Measurements from ENCODE around the gene GLI3. TPM values are rescaled to one million over a fixed set of nuclear protein-coding genes. Genes with fewer than 3 reads are reported as not detected.

GLI3 gene
- total and polyA plus RNA-seq, 2 of the 8 experiments (the other 6 are each of a cell fraction or from before 2014, with no cell fraction given) = 8.0 to 31.1 TPM

DNA sequence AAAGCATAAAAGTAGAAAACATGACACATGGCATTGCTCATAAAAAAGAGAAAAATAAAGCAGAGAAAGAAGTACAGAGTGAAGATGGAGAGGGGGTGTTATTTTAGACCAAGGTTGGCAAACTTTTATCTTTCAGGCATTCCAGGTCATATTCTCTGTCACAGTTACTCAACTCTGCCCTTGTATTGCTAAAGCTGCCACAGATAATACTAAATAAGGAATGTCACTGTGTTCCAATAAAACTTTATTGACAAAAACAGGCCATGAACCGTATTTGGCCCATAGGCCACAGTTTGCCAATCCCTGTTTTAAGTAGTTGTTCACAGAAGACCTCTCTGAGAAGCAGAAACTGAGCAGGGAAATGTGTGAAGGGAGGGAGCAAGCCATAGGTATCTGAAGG lies 167.4 kb downstream of the GLI3 start:
- Histone ChIP-seq H3K9me3 (ENCODE audit: insufficient read depth in 2 of 2, low read depth in 1 of 2, low read length in 1 of 2) (no peaks in the 10 kb centered on the region), H2AFZ (ENCODE audit: low read length) (no peak overlapping the region), H2BK12ac (ENCODE audit: low read depth, low read length) (no peak overlapping the region), H2BK15ac (ENCODE audit: low read length) (no peak overlapping the region), H2AK5ac (ENCODE audit: low read depth, low read length) (no peak overlapping the region), H4K91ac (replicated peaks; ENCODE audit: insufficient read length, low read length) (no peak overlapping the region), H3K27ac (ENCODE audit: low read depth, low read length) (no peak overlapping the region), H3K4me1 (replicated peaks in 1 of 4; ENCODE audit: control insufficient read depth in 3 of 4, insufficient read depth in 4 of 4, low read length in 3 of 4) (peaks cover 0 to 18% (median 6%) of the 10 kb centered on the region in 4 experiments; a peak in 6 of 7 replicates), H4K8ac (ENCODE audit: extremely low read depth, insufficient read depth, low read length) (no peak overlapping the region), H3K36me3 (ENCODE audit: control insufficient read depth in 2 of 4, insufficient read depth in 4 of 4, low read length in 3 of 4) (no peaks in the 10 kb centered on the region), H3K23me2 (ENCODE audit: low read depth, low read length) (no peaks in the 10 kb centered on the region), H3K18ac (ENCODE audit: extremely low read depth, low read length) (no peak overlapping the region), H4K20me1 (replicated peaks in 1 of 2; ENCODE audit: control insufficient read depth in 1 of 2, insufficient read depth in 2 of 2, low read length in 2 of 2) (no peaks in the 10 kb centered on the region), H3K9ac (replicated peaks in 1 of 4; ENCODE audit: extremely low read depth in 1 of 4, low read depth in 3 of 4, low read length in 3 of 4) (no peak overlapping the region), H3K23ac (ENCODE audit: insufficient read length) (no peak overlapping the region), H3K56ac (replicated peaks; ENCODE audit: insufficient read length, low read depth, low read length) (no peak overlapping the region), H3K14ac (ENCODE audit: insufficient read length) (no peak overlapping the region), H3K79me1 (ENCODE audit: low read depth, low read length) (no peaks in the 10 kb centered on the region), H2BK5ac (ENCODE audit: low read depth, low read length) (no peak overlapping the region), H2BK120ac (replicated peaks; ENCODE audit: low read depth, low read length) (no peak overlapping the region), H3K4me2 (ENCODE audit: insufficient read depth in 1 of 2, low read depth in 2 of 2, low read length in 2 of 2) (no peak overlapping the region), H4K5ac (ENCODE audit: insufficient read length, low read depth, low read length) (no peak overlapping the region), H3K4ac (replicated peaks; ENCODE audit: insufficient read length, low read depth, low read length) (no peak overlapping the region), H3K79me2 (ENCODE audit: control insufficient read depth in 1 of 2, insufficient read depth in 2 of 2, low read length in 2 of 2) (no peaks in the 10 kb centered on the region; a peak in 1 of 4 replicates), H3K4me3 (ENCODE audit: extremely low read depth in 1 of 4, insufficient read depth in 2 of 4, low read depth in 3 of 4, low read length in 4 of 4) (no peak overlapping the region), H2BK20ac (ENCODE audit: low read length) (no peak overlapping the region), H3K27me3 (replicated peaks in 1 of 4; ENCODE audit: control insufficient read depth in 3 of 4, extremely low read depth in 1 of 4, insufficient read depth in 3 of 4, low read length in 3 of 4) (no peaks in the 10 kb centered on the region)
- no peak for TF ChIP-seq KDM1A (IDR thresholded peaks at IDR 0.05; ENCODE audit: borderline replicate concordance, low read length)
- ChIA-PET POLR2A (ENCODE audit: partially characterized antibody) (no interaction called here), CTCF (ENCODE audit: partially characterized antibody) (no interaction called here)
- FAIRE-seq (no peak), DNase-seq (ENCODE audit: low read depth in 1 of 2, low spot score in 2 of 2) (no peak)
- WGBS, 2 experiments (ENCODE audit: extremely low coverage in 1 of 2, insufficient coverage in 1 of 2, insufficient read length in 1 of 2, insufficient replicate concordance in 2 of 2, low coverage in 1 of 2, low lambda C conversion rate in 2 of 2, missing lambda C conversion rate in 1 of 2) = 89% methylated on average over 1 of the region's 1 CpG; no CpG with 5 or more reads in 1 of the 2 experiments
